Gastroesophageal sphincter (tissue), 3 donors: ENCODE data around the gene ZC3H12C.

Source experiments
- CTCF ChIP-seq, 4 experiments: fragments of 200-600 bp in 2 of 4; fragments of 450-650 bp in 2 of 4; sonication (generic) in 1 of 4; IDR thresholded peaks; one replicate each; pipeline ENCODE4 v1.5.1; 2017 to 2019; ENCODE audit warnings: antibody characterized with exemption in 4 of 4, mild to moderate bottlenecking in 2 of 4, moderate library complexity in 2 of 4
- EP300 ChIP-seq: sonication (generic); formaldehyde crosslinking; IDR thresholded peaks from one replicate; pipeline ENCODE4 v1.6.1; 2017; ENCODE audit warnings: antibody characterized with exemption, mild to moderate bottlenecking
- POLR2A ChIP-seq, 2 donors: fragments of 450-650 bp; IDR thresholded peaks; one replicate each; pipeline ENCODE4 v1.6.1; 2017; ENCODE audit warnings: antibody characterized with exemption in 2 of 2, mild to moderate bottlenecking in 2 of 2, moderate library complexity in 1 of 2
- POLR2AphosphoS5 ChIP-seq: sonication (generic); formaldehyde crosslinking; IDR thresholded peaks from one replicate; pipeline ENCODE4 v1.6.1; 2017; ENCODE audit warnings: antibody characterized with exemption

- TF ChIP-seq CTCF (IDR thresholded peaks at IDR 0.05): no peak
- TF ChIP-seq EP300: no peak
- no peak for TF ChIP-seq POLR2AphosphoS5
- no peak for TF ChIP-seq POLR2A (IDR thresholded peaks at IDR 0.05)
Observed at GRCh38 chr11:110125632-110126031, 32.4 kb downstream of the ZC3H12C start.
